AG04450 (cell line): Measurements from ENCODE around the gene LLGL2. TPM values are rescaled to one million over a fixed set of nuclear protein-coding genes. Genes with fewer than 3 reads are reported as not detected.

Experiments used
- CTCF ChIA-PET: fragments of 300-600, 350-600 bp; formaldehyde crosslinking; extraction: SDS; loops from one replicate; lab custom pipeline; 2022; ENCODE audit warnings: antibody characterized with exemption, inconsistent platforms; lab: Charles Lee
- POLR2A ChIA-PET: fragments of 350-600 bp; formaldehyde crosslinking; extraction: SDS; loops from one replicate; lab custom pipeline; 2021; ENCODE audit warnings: antibody characterized with exemption, inconsistent platforms; lab: Yijun Ruan, JAX
- DNase-seq: peaks from one replicate; pipeline ENCODE4 v3.0.0-alpha.2; 2011; ENCODE audit warnings: low read depth, low spot score
- H3K27ac ChIP-seq: one replicate; pipeline ENCODE4 v1.5.1; 2012; ENCODE audit warnings: low read depth, low read length, control low read depth
- H3K27me3 ChIP-seq: one replicate; pipeline ENCODE4 v1.6.0; 2012; ENCODE audit warnings: low read length; ENCODE audit not compliant: control insufficient read depth, insufficient read depth
- H3K4me3 ChIP-seq: 2 replicates; pipeline ENCODE4 v1.5.1; 2011; ENCODE audit warnings: mild to moderate bottlenecking, low read depth, low read length, control low read depth
- H3K9me3 ChIP-seq: 2 replicates; pipeline ENCODE4 v1.5.1; 2012; ENCODE audit warnings: low read length; ENCODE audit not compliant: control insufficient read depth, insufficient read depth
- CTCF ChIP-seq: IDR thresholded peaks from 2 replicates; pipeline ENCODE4 v1.5.1; 2011; ENCODE audit warnings: low read depth, low read length, control low read depth, inconsistent platforms
- polyA plus RNA-seq: library from polyadenylated mRNA; depleted of rRNA; stranded (reverse); fragments of >200 nt; gene quantifications from 2 replicates; pipeline ENCODE4 v1.2.3, GENCODE V29; 2011

Gene LLGL2
- polyA plus RNA-seq, 1 experiment: 0.24 TPM

GRCh38 chr17:75505152-75505409 lies 20.4 kb upstream of the LLGL2 start:
- TF ChIP-seq CTCF: no peak
- ChIA-PET CTCF (interaction anchor here (1.1 kb wide), 1 partner anchor 11 kb away, joined by 3 read pairs; the partner anchor contains the start of gene TSEN54), POLR2A (no interaction called here)
- Histone ChIP-seq H3K4me3 (no peak overlapping the region), H3K27ac (no peak overlapping the region), H3K9me3 (no peaks in the 10 kb centered on the region; the same call in 1 of the 2 replicates), H3K27me3 (no peaks in the 10 kb centered on the region)
- DNase-seq: no peak

GRCh38 chr17:75505640-75506039 lies 19.9 kb upstream of the LLGL2 start:
- no peak overlapping the region for H3K4me3 ChIP-seq
- no peaks in the 10 kb centered on the region; the same call in 1 of the 2 replicates for H3K9me3 ChIP-seq
- H3K27ac ChIP-seq: no peak overlapping the region
- TF ChIP-seq CTCF: no peak
- CTCF ChIA-PET: interaction anchor here (1.1 kb wide), 1 partner anchor 11 kb away, joined by 3 read pairs; the partner anchor contains the start of gene TSEN54
- no peak for DNase-seq
- POLR2A ChIA-PET: interaction anchor here (0.6 kb wide), 1 partner anchor 58 kb away, joined by 11 read pairs; no protein-coding TSS in a partner anchor
- no peaks in the 10 kb centered on the region for H3K27me3 ChIP-seq

GRCh38 chr17:75506134-75506533 lies 19.4 kb upstream of the LLGL2 start:
- Histone ChIP-seq H3K27me3 (no peaks in the 10 kb centered on the region), H3K9me3 (no peaks in the 10 kb centered on the region; the same call in 1 of the 2 replicates), H3K4me3 (no peak overlapping the region), H3K27ac (no peak overlapping the region)
- no peak for DNase-seq
- ChIA-PET POLR2A (interaction anchor here (0.6 kb wide), 1 partner anchor 58 kb away, joined by 11 read pairs; no protein-coding TSS in a partner anchor), CTCF (no interaction called here)
- no peak for TF ChIP-seq CTCF

GRCh38 chr17:75506888-75507287 lies 18.6 kb upstream of the LLGL2 start:
- H3K9me3 ChIP-seq: no peaks in the 10 kb centered on the region; the same call in 1 of the 2 replicates
- H3K27ac ChIP-seq: no peak overlapping the region
- TF ChIP-seq CTCF: no peak
- ChIA-PET POLR2A (no interaction called here), CTCF (no interaction called here)
- no peaks in the 10 kb centered on the region for H3K27me3 ChIP-seq
- no peak for DNase-seq
- no peak overlapping the region for H3K4me3 ChIP-seq

- ChIA-PET CTCF (no interaction called here), POLR2A (interaction anchor here (0.6 to 0.9 kb wide), 2 partner anchors 9 to 341 kb away, joined by 3 read pairs; no protein-coding TSS in a partner anchor)
- DNase-seq: no peak
- H3K9me3 ChIP-seq: no peaks in the 10 kb centered on the region; the same call in 1 of the 2 replicates
- TF ChIP-seq CTCF: no peak
- H3K27ac ChIP-seq: no peak overlapping the region
- H3K4me3 ChIP-seq: no peak overlapping the region
- H3K27me3 ChIP-seq: no peaks in the 10 kb centered on the region
Observed at GRCh38 chr17:75507733-75508719, 17.5 kb upstream of the LLGL2 start.
